GM21447 (cell line): ENCODE measurements around the gene DNAAF8.
"Not testable (repeated sequence)": the region's sequence is repeated elsewhere in the genome, so short reads cannot be mapped to it uniquely, and the experiment has no call there.

Experiments
- ATAC-seq: cut with Tn5 transposase; IDR thresholded peaks from one replicate; pipeline ENCODE4 v1.9.1; 2021; ENCODE audit not compliant: unreplicated experiment

DNAAF8 gene

GRCh38 chr16:4780235-4780634, 45.9 kb downstream of the DNAAF8 start:
- no peak for ATAC-seq

GRCh38 chr16:4783251-4783950, 49.1 kb downstream of the DNAAF8 start:
- ATAC-seq = no peak

- ATAC-seq = no peak
Measured at GRCh38 chr16:4783951-4784336, 49.6 kb downstream of the DNAAF8 start.

GRCh38 chr16:4784444-4784987, 50.2 kb downstream of the DNAAF8 start:
- not testable (repeated sequence) for ATAC-seq

- ATAC-seq = no peak
Measured at GRCh38 chr16:4785758-4786433, 51.6 kb downstream of the DNAAF8 start.

GRCh38 chr16:4787068-4787467, 52.7 kb downstream of the DNAAF8 start:
- ATAC-seq = no peak

- no peak for ATAC-seq
Measured at GRCh38 chr16:4787627-4788482, 53.5 kb downstream of the DNAAF8 start, which contains the start of gene SEPTIN12. Gene SEPTIN12 (minus strand): TSS chr16:4788345. CDS start chr16:4787645, 700 bp downstream.

GRCh38 chr16:4788489-4788889, 54.2 kb downstream of the DNAAF8 start:
- ATAC-seq = no peak

GRCh38 chr16:4788910-4789309, 54.6 kb downstream of the DNAAF8 start:
- no peak for ATAC-seq

- no peak for ATAC-seq
Measured at GRCh38 chr16:4790261-4790660, 55.9 kb downstream of the DNAAF8 start.

- no peak for ATAC-seq
Measured at GRCh38 chr16:4790871-4791270, 56.5 kb downstream of the DNAAF8 start.

GRCh38 chr16:4792951-4793513, 58.7 kb downstream of the DNAAF8 start:
- no peak for ATAC-seq

GRCh38 chr16:4795181-4795827, 61.0 kb downstream of the DNAAF8 start, which contains the start of gene SMIM22:
Gene SMIM22 (plus strand): TSS chr16:4795369. CDS start chr16:4795735, 366 bp downstream.
- ATAC-seq = no peak

GRCh38 chr16:4795828-4796572, 61.7 kb downstream of the DNAAF8 start:
- no peak for ATAC-seq

GRCh38 chr16:4796982-4797804, 62.9 kb downstream of the DNAAF8 start:
- ATAC-seq = no peak

- ATAC-seq = no peak
Measured at GRCh38 chr16:4797805-4798252, 63.5 kb downstream of the DNAAF8 start.

GRCh38 chr16:4798456-4798855, 64.1 kb downstream of the DNAAF8 start:
- ATAC-seq = no peak
